ENCODE measurements around the gene SSX2IP. TPM values are rescaled to one million over a fixed set of nuclear protein-coding genes. Genes with fewer than 3 reads are reported as not detected.
A peak's percentile ranks its signal among the peaks of the same experiment; 100 is the strongest.

Gene SSX2IP
- total and polyA plus RNA-seq, 2 experiments from 2014 or later = 23.2 to 28.4 TPM

- H3K4me1 Mint-ChIP-seq = peaks cover 14% of the 10 kb centered on the region
- H3K9me3 Mint-ChIP-seq = no peaks in the 10 kb centered on the region
- peaks cover 45% of the 10 kb centered on the region for H3K79me2 ChIP-seq (replicated peaks; ENCODE audit: insufficient read depth)
- H3K9me2 ChIP-seq (ENCODE audit: insufficient read depth) = no peaks in the 10 kb centered on the region
- H4K20me1 ChIP-seq (replicated peaks; ENCODE audit: insufficient read depth) = no peaks in the 10 kb centered on the region
- no peak overlapping the region for H3K27ac Mint-ChIP-seq
- peaks cover 12% of the 10 kb centered on the region for H3K4me1 ChIP-seq (ENCODE audit: insufficient read depth)
- no peak overlapping the region for H3K27ac ChIP-seq (ENCODE audit: low read depth)
- H3K4me3 ChIP-seq = no peak overlapping the region
- no peaks in the 10 kb centered on the region for H3F3A ChIP-seq (replicated peaks; ENCODE audit: low read depth)
- no peaks in the 10 kb centered on the region for H3K27me3 ChIP-seq (ENCODE audit: insufficient read depth)
- ATAC-seq (peak; percentile 76), DNase-seq (ENCODE audit: low spot score) (peak; percentile 50)
- H3K4me2 ChIP-seq = no peak overlapping the region
- H2AFZ ChIP-seq = no peak overlapping the region
- no peak for TF ChIP-seq CREB1 (CRISPR knock-in tag; IDR thresholded peaks at IDR 0.05; ENCODE audit: low read depth)
- no peak for TF ChIP-seq ZNF114 (CRISPR knock-in tag; IDR thresholded peaks at IDR 0.05)
- TF ChIP-seq CTCF (conservative IDR thresholded peaks at IDR 0.05; ENCODE audit: low read depth in 2 of 2) = peak; percentile 65 to 71
- no peak for TF ChIP-seq EZH2phosphoT487 (IDR thresholded peaks at IDR 0.05; ENCODE audit: unreplicated experiment)
- TF ChIP-seq ETS1 (IDR thresholded peaks at IDR 0.05) = no peak
- TF ChIP-seq POLR2AphosphoS5 (IDR thresholded peaks at IDR 0.05; ENCODE audit: low read depth) = no peak
- TF ChIP-seq NANOG (IDR thresholded peaks at IDR 0.05; ENCODE audit: borderline replicate concordance) = no peak
- H3K36me3 ChIP-seq (ENCODE audit: insufficient read depth) = no peaks in the 10 kb centered on the region
- no peaks in the 10 kb centered on the region for H3K27me3 Mint-ChIP-seq (ENCODE audit: insufficient read depth, low read depth, poor library complexity)
- peaks cover 10% of the 10 kb centered on the region; the same call in 2 of the 3 replicates for H3K36me3 Mint-ChIP-seq (ENCODE audit: low read depth)
- no peak overlapping the region for H3K4me3 Mint-ChIP-seq
Measured at GRCh38 chr1:84668185-84668584, 22.1 kb downstream of the SSX2IP start.

GRCh38 chr1:84665703-84666317 lies 24.5 kb downstream of the SSX2IP start:
- H3K9me3 Mint-ChIP-seq = no peaks in the 10 kb centered on the region
- no peak for ATAC-seq
- H3K4me3 ChIP-seq = no peak overlapping the region
- no peak overlapping the region for H2AFZ ChIP-seq
- H3K79me2 ChIP-seq (replicated peaks; ENCODE audit: insufficient read depth) = peaks cover 21% of the 10 kb centered on the region
- no peak for TF ChIP-seq CTCF (conservative IDR thresholded peaks at IDR 0.05; ENCODE audit: low read depth in 2 of 2)
- H3K27me3 ChIP-seq (ENCODE audit: insufficient read depth) = no peaks in the 10 kb centered on the region
- no peaks in the 10 kb centered on the region for H4K20me1 ChIP-seq (replicated peaks; ENCODE audit: insufficient read depth)
- no peaks in the 10 kb centered on the region for H3K4me1 Mint-ChIP-seq
- H3K27ac Mint-ChIP-seq = no peak overlapping the region
- peaks cover 19% of the 10 kb centered on the region; the same call in 2 of the 3 replicates for H3K36me3 Mint-ChIP-seq (ENCODE audit: low read depth)
- no peaks in the 10 kb centered on the region for H3F3A ChIP-seq (replicated peaks; ENCODE audit: low read depth)
- H3K27ac ChIP-seq (ENCODE audit: low read depth) = no peak overlapping the region
- no peak for DNase-seq (ENCODE audit: low spot score)
- H3K9me2 ChIP-seq (ENCODE audit: insufficient read depth) = no peaks in the 10 kb centered on the region
- no peak overlapping the region for H3K4me3 Mint-ChIP-seq
- H3K36me3 ChIP-seq (ENCODE audit: insufficient read depth) = no peaks in the 10 kb centered on the region
- no peaks in the 10 kb centered on the region for H3K27me3 Mint-ChIP-seq (ENCODE audit: insufficient read depth, low read depth, poor library complexity)
- no peak overlapping the region for H3K4me2 ChIP-seq
- H3K4me1 ChIP-seq (ENCODE audit: insufficient read depth) = no peaks in the 10 kb centered on the region
